HG03342 (cell line): ENCODE results near the gene ZNF609.
A peak's percentile ranks its signal among the peaks of the same experiment; 100 is the strongest.
"Not testable (repeated sequence)": the region's sequence is repeated elsewhere in the genome, so short reads cannot be mapped to it uniquely, and the experiment has no call there.

Experiments used
- ATAC-seq: cut with Tn5 transposase; IDR thresholded peaks from one replicate; pipeline ENCODE4 v1.9.1; 2021; ENCODE audit warnings: mild to moderate bottlenecking, moderate library complexity; ENCODE audit not compliant: unreplicated experiment

The ZNF609 gene

GRCh38 chr15:64640146-64640871, 179.9 kb downstream of the ZNF609 start:
- no peak for ATAC-seq

- ATAC-seq, result no peak
Measured at GRCh38 chr15:64642875-64643274, 182.5 kb downstream of the ZNF609 start.

GRCh38 chr15:64643685-64644084, 183.3 kb downstream of the ZNF609 start:
- ATAC-seq, result no peak

- ATAC-seq, result not testable (repeated sequence)
Measured at GRCh38 chr15:64644811-64645210, 184.4 kb downstream of the ZNF609 start.

- no peak for ATAC-seq
Measured at GRCh38 chr15:64645995-64646394, 185.6 kb downstream of the ZNF609 start.

- no peak for ATAC-seq
Measured at GRCh38 chr15:64647367-64647766, 187.0 kb downstream of the ZNF609 start.

GRCh38 chr15:64650552-64650951, 190.2 kb downstream of the ZNF609 start:
- ATAC-seq, result no peak

- ATAC-seq, result peak; percentile 84
Measured at GRCh38 chr15:64651601-64652191, 191.3 kb downstream of the ZNF609 start.

GRCh38 chr15:64653757-64654156, 193.4 kb downstream of the ZNF609 start:
- no peak for ATAC-seq

GRCh38 chr15:64656508-64656907, 196.1 kb downstream of the ZNF609 start:
- no peak for ATAC-seq

- peak; percentile 76 for ATAC-seq
Measured at GRCh38 chr15:64665179-64665578, 204.8 kb downstream of the ZNF609 start.

GRCh38 chr15:64667736-64668161, 207.4 kb downstream of the ZNF609 start:
- no peak for ATAC-seq

GRCh38 chr15:64673866-64674265, 213.5 kb downstream of the ZNF609 start:
- no peak for ATAC-seq

- ATAC-seq, result no peak
Measured at GRCh38 chr15:64678126-64678819, 217.9 kb downstream of the ZNF609 start.

GRCh38 chr15:64680097-64680496, 219.7 kb downstream of the ZNF609 start:
- ATAC-seq, result no peak

- ATAC-seq, result no peak
Measured at GRCh38 chr15:64681424-64682024, 221.1 kb downstream of the ZNF609 start.

GRCh38 chr15:64682255-64682654, 221.9 kb downstream of the ZNF609 start:
- ATAC-seq, result no peak

GRCh38 chr15:64683378-64683777, 223.0 kb downstream of the ZNF609 start:
- no peak for ATAC-seq

GRCh38 chr15:64685230-64685888, 225.0 kb downstream of the ZNF609 start:
- no peak for ATAC-seq

- ATAC-seq, result no peak
Measured at GRCh38 chr15:64686130-64686735, 225.9 kb downstream of the ZNF609 start.

- ATAC-seq, result no peak
Measured at GRCh38 chr15:64687172-64687571, 226.8 kb downstream of the ZNF609 start.
